DLD1 (cell line): Measurements from ENCODE around the gene DPY19L3.
"Not testable (repeated sequence)": the region's sequence is repeated elsewhere in the genome, so short reads cannot be mapped to it uniquely, and the experiment has no call there.

Source experiments
- in situ Hi-C: cut with HindIII; loops from 2 replicates; pipeline ENCODE4 v1.10.0; 2017; ENCODE audit warnings: low sequenced_read_pairs

The DPY19L3 gene

DNA sequence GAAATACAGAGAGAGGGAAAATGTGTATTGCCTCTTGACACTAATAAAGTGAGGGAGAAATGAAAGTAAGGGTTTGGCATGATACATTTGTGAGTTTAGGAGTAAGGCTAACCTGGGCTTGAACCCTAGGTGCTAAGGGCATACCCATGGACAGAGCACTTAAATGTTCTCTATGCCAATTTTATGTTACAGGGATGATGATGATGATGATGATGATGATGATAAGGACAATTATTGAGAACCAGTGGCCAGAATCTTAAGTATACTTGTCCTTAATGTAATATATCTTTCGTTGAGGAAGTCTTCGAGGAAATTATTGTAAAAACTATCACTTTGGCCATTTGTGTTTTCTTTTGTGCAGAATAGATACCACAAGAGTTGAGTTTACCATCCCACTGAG is 33.2 kb downstream of the DPY19L3 start:
- in situ Hi-C loops: no loop called here

GRCh38 chr19:32442650-32443049 is 37.1 kb downstream of the DPY19L3 start:
- in situ Hi-C loops: no loop called here

- in situ Hi-C loops: not testable (repeated sequence)
Measured at GRCh38 chr19:32447534-32447933, 42.0 kb downstream of the DPY19L3 start.

- in situ Hi-C loops: no loop called here
Measured at GRCh38 chr19:32448026-32448425, 42.5 kb downstream of the DPY19L3 start.

DNA sequence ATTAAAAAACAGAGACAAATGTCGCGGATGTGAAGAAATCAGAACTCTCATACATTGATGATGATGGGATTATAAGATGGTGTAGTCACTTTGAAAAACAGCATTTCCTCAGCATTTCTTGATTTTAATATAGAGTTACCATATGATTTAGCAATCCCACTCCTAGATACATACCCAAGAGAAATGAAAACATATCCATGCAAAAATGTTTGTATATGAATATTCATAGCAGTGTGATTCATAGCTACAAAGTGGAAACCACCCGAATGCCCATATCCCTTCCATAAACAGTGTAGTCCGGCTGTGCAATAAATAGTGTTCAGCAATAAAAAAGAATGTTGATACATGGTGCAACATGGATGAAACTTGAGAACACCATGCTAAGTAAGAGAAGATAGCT is 44.6 kb downstream of the DPY19L3 start:
- in situ Hi-C loops: no loop called here

DNA sequence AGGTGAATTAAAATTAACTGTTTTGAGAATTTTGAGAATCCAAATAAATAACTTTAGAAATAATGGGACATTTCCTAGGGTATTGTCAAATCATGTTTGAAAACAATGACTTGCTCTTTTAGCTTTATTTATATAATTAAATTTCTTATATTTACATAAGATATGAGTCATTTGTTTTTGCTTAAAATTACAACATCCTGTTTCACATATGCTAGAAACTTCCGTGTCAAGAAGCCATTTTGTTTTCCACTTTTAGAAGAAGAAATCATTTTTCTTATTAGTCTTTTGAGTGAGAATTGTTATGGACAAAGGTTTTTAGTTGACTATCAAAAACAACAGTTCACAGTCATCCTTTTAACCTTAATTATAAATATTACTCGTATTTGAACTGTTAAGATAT is 48.2 kb downstream of the DPY19L3 start:
- in situ Hi-C loops: no loop called here

- in situ Hi-C loops: no loop called here
Measured at GRCh38 chr19:32456406-32456805, 50.8 kb downstream of the DPY19L3 start.

DNA sequence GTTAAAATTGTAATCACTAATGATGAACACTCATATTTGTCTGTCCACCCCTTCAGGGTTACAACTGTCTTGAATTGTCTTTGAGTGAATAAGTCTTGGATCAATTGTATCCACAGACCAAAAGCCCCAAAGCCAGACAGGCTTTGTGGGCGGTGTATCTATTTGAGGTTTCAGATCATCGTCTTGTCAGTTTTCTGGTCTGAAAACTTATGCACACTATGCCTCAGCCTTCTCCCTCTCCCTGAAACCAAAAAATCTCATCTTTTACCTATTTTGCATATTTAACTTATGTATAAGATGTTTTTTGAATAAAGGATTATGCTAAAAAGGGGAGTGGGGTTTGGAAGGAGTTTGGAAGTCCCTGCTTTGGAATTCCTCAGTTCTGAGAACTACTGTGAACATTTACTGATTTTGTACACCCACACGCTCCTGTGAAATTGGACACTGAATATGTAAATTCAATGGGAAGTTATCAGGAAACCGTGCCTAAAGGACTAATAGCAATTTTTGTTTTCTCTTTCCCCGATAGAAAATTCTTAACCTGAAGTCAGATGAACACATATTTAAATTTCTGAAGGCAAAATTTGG is 52.1 kb downstream of the DPY19L3 start:
- in situ Hi-C loops: no loop called here

DNA sequence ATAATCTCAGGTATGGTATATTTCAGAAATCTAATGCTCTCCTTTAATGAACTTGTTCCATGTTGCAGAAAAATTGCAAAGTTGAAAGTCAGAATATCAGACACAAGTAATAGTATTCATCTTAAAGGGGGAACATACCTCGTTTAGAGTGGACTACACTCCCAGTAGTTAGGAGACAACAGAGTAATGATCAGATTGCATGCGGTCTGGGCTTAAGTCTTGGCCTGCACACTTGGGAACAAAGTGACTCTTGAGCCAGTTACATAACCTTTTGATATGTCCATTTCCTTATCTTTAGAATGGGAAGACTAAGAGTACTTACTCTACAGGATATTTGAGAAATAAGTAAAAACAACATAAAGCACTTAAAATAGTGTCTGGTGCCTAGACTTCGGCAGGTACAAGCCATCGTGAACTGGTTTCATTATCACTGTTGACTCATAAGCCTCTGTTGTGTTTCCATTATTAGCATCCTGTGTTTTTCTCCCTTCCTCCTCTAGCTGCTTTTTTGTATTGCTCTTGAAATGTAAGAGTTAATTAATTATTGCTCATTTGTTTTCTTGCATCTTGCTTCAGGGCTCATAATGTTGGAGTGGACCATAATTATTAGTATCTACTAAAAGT is 53.0 kb downstream of the DPY19L3 start:
- in situ Hi-C loops: no loop called here

DNA sequence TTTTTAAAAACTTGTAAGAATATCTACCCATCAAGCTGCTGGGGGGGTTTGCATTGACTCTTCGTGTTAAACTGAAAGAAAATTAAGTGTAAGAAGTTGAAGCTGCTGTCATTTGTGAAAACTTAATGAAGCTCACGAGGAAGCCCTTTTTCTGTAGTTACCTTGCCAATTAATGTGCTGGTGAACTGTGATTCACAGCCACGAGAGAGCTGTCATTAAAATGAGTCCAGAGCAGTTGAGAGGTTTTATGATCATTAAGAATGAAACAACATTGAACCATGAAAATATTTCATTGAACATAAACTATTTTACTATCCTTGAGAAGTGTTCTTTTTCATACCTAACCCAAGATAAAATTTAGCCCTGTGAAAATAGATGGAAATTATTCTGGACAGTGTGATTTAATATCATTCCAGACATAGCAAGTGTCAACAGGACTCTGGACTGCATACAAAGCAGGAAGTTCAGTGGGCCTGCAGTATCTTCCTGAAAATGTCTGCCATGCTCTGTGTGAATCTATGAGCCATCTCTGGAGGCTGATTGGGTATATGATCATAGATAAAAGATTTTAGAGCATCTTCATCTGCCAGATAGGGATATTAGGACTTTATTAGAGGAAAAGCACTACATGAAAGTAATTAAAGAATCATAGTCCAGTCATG is 53.8 kb downstream of the DPY19L3 start:
- in situ Hi-C loops: no loop called here

DNA sequence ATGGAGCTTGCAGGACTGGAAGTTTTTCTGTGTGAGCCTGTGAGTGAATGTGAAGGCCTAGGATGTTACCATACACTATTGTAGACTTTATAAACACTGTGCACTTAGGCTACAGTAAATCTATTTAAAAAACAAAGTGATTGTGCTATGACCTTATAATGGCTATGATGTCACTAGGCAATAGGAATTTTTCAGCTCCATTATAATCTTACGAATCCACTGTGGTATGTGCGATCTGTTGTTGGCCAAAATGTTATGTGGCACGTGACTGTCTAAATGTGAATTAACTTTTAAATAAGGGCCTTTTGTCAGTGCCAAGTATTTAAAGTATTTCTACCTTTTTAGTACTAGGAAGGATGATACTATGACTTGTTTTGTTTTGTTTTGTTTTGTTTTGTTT is 54.9 kb downstream of the DPY19L3 start:
- in situ Hi-C loops: no loop called here

DNA sequence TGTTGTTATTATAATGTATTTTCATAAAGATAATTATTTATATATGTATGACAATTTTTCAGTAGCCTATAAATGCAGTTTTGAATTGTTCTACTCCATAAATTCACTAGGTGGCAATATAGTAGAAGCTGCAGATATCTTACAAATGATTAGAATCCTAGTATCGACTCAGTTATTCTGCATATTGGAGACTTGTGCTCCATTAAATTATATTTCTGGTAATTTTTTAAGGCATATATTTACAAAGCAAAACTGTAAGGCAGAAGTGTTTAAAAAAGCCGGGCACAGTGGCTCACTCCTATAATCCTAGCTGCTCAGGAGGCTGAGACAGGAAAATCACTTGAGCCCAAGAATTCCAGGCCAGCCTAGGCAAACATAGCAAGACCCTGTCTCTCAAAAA is 58.7 kb downstream of the DPY19L3 start:
- in situ Hi-C loops: no loop called here

- in situ Hi-C loops: no loop called here
Measured at GRCh38 chr19:32465176-32465575, 59.6 kb downstream of the DPY19L3 start.

DNA sequence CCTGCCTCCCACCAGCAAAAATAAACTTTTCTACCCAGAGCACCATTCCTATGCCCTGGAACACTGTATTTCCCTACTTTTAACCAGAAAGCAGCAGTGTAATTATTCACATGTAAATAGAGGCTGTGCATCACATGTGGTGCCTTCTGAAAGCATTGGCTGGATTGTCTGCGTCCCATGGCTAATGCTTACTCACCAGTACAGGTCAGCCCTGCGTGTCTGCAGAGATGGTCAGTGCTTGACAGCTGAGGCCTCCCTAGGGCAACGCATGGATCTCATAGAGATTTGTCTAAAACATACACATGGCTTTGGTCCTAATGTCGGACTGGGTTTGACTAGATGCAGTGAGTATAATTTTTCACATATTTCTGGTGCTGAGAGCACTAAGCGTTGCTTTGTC is 64.2 kb downstream of the DPY19L3 start:
- in situ Hi-C loops: no loop called here

DNA sequence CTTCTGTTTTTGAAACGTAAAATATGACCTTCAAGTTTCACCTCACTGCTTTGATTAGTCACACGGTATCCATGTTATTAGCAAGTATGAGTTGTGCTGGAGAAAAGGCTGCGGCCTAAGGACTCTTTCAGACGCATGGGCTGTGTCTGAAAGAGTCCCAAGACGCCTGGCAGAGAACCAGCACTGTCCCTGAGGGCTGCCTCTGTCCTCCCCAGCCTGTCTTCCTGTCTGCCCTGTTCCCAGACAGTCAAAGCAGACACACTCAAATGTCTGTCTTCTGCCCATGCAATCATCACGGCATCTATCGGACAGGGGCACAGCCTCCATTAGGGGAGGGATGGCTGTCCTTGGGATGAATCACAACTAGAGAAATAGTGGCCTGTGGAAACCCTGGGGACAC is 65.5 kb downstream of the DPY19L3 start:
- in situ Hi-C loops: no loop called here

DNA sequence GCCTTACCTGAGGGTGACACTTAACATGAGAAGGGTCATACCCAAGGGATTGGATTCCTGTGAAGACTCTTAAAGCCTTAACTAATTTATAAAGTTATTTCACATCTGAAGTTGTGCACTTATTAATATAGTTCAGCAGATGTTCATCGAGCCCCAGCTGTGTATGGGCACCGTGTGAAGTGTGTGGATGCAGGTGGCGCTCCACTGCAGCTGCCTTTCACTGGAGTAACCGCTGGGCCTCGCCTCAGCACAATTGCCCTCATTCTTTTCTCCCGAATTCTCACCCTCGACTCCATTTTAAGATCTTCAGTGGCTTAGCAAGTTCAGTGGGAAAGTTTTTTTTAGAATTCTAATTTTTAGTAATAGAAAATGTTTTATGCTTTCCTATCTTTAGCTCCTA is 66.2 kb downstream of the DPY19L3 start:
- in situ Hi-C loops: no loop called here

- in situ Hi-C loops: no loop called here
Measured at GRCh38 chr19:32475141-32476031, 69.8 kb downstream of the DPY19L3 start.

GRCh38 chr19:32476032-32476350 is 70.4 kb downstream of the DPY19L3 start:
- in situ Hi-C loops: no loop called here

DNA sequence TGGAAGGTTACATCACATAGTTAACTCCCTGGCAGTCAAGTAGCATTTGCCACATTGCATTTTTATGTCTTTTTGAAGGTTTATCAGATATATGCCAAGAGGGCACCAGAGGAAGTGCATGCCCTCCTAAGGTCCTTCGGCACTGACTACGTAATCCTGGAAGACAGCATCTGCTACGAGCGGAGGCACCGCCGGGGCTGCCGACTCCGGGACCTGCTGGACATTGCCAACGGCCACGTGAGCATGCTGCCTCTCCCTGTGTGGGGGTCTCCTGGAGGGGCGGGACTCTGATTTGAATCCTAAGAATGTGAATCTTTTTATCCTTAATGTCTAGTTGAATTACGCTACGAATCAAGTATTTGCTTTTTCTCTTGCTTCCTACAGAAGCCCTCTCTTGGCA is 74.8 kb downstream of the DPY19L3 start:
- in situ Hi-C loops: no loop called here

DNA sequence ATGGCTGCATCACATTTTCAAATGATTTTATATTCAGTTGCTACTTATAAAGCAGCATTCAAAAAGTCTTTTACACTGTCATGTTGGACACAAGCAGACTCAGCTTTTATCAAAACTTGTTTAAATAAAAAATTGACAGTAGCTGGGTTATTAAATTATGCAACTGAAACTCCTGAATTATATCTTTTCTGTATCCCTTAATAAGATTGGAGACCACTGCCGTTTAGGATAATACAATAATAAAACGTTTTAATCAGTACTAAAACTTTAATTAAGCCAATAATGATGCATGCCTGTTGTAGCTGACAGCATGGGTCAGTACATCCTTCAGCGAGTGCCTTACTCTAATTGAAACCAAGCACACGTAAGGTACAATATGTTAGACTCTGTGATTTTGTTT is 78.0 kb downstream of the DPY19L3 start:
- in situ Hi-C loops: no loop called here

DNA sequence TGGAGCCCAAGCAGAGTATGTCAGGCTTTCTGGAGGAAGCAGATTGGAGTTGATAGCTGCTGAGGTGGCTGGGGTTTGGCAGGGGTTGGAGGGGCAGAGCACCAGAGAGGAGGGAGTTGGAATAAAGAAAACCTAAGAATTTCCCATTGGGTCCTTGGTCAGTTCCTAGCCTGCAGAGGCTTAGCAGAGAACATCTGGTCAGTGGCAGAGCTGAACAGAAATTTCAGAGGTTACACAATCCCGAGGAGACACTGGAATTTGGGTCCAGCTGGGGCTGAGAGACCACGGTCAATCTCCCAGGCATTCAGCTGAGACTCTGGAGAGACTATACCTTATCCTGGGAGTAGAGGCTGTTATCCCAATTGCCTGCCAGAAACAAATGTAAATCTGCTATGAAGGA is 84.4 kb downstream of the DPY19L3 start:
- in situ Hi-C loops: no loop called here

- in situ Hi-C loops: no loop called here
Measured at GRCh38 chr19:32497391-32497790, 91.8 kb downstream of the DPY19L3 start.
